ENCODE results near the gene DAB1.

- TF ChIP-seq, protein P1, sequence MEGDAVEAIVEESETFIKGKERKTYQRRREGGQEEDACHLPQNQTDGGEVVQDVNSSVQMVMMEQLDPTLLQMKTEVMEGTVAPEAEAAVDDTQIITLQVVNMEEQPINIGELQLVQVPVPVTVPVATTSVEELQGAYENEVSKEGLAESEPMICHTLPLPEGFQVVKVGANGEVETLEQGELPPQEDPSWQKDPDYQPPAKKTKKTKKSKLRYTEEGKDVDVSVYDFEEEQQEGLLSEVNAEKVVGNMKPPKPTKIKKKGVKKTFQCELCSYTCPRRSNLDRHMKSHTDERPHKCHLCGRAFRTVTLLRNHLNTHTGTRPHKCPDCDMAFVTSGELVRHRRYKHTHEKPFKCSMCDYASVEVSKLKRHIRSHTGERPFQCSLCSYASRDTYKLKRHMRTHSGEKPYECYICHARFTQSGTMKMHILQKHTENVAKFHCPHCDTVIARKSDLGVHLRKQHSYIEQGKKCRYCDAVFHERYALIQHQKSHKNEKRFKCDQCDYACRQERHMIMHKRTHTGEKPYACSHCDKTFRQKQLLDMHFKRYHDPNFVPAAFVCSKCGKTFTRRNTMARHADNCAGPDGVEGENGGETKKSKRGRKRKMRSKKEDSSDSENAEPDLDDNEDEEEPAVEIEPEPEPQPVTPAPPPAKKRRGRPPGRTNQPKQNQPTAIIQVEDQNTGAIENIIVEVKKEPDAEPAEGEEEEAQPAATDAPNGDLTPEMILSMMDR (IDR thresholded peaks at IDR 0.05; ENCODE audit: low read depth, low read length, poor library complexity, severe bottlenecking), result no peak
- no peak for TF ChIP-seq EZH2phosphoT487 (IDR thresholded peaks at IDR 0.05; ENCODE audit: borderline replicate concordance, low read length)
Measured at GRCh38 chr1:57385336-57385735, 38.5 kb downstream of the DAB1 start.

Data from DOHH2 (cell line).